ENCODE results near the gene RAB1A. TPM values are rescaled to one million over a fixed set of nuclear protein-coding genes. Genes with fewer than 3 reads are reported as not detected.
"Not testable (repeated sequence)": the region's sequence is repeated elsewhere in the genome, so short reads cannot be mapped to it uniquely, and the experiment has no call there.

The RAB1A gene
- total and polyA plus RNA-seq, 8 donors, result 156 to 202 (median 169) TPM

- DNase-seq, result no peak
- ATAC-seq, result peak; percentile 57
- H3K27me3 ChIP-seq, result no peaks in the 10 kb centered on the region
- H3K9me3 ChIP-seq, result no peaks in the 10 kb centered on the region
- H3K4me1 ChIP-seq, result no peaks in the 10 kb centered on the region
- H3K4me3 ChIP-seq, result no peak overlapping the region
- no peak for TF ChIP-seq CTCF (IDR thresholded peaks at IDR 0.05)
- no peak overlapping the region for H3K27ac ChIP-seq
- intact Hi-C loops (cut with DNase I), result no loop called here
- no peaks in the 10 kb centered on the region for H3K36me3 ChIP-seq
These were observed 6.3 kb upstream of the RAB1A start for GRCh38 chr2:65136253-65136652.

- intact Hi-C loops (cut with DNase I), result no loop called here
These were observed 4.3 kb upstream of the RAB1A start for GRCh38 chr2:65134158-65134557.

GRCh38 chr2:65133626-65134025 lies 3.7 kb upstream of the RAB1A start:
- no peak for DNase-seq
- no peak for TF ChIP-seq CTCF (IDR thresholded peaks at IDR 0.05)
- Histone ChIP-seq H3K27me3 (no peaks in the 10 kb centered on the region), H3K9me3 (no peaks in the 10 kb centered on the region), H3K27ac (no peak overlapping the region), H3K4me3 (no peak overlapping the region), H3K4me1 (peaks cover 3 to 7% of the 10 kb centered on the region in 2 donors), H3K36me3 (no peaks in the 10 kb centered on the region)
- ATAC-seq, result no peak
- intact Hi-C loops (cut with DNase I), result no loop called here

More at GRCh38 chr2:65134158-65134557, 4.3 kb upstream of the RAB1A start:
- no peak for ATAC-seq
- no peaks in the 10 kb centered on the region for H3K9me3 ChIP-seq
- H3K27ac ChIP-seq, result no peak overlapping the region
- H3K4me1 ChIP-seq, result peaks cover 3 to 7% of the 10 kb centered on the region in 2 donors
- H3K36me3 ChIP-seq, result no peaks in the 10 kb centered on the region
- H3K4me3 ChIP-seq, result no peak overlapping the region
- TF ChIP-seq CTCF (IDR thresholded peaks at IDR 0.05), result no peak
- no peaks in the 10 kb centered on the region for H3K27me3 ChIP-seq
- no peak for DNase-seq

GRCh38 chr2:65132930-65133329 lies 3.0 kb upstream of the RAB1A start:
- intact Hi-C loops (cut with DNase I); H3K4me3 ChIP-seq; DNase-seq; H3K36me3 ChIP-seq; H3K27ac ChIP-seq; ATAC-seq; H3K27me3 ChIP-seq; H3K9me3 ChIP-seq: not testable (repeated sequence)
- H3K4me1 ChIP-seq, result peaks cover 4 to 14% of the 10 kb centered on the region in 2 donors

- Histone ChIP-seq H3K27me3 (no peaks in the 10 kb centered on the region), H3K4me3 (peak overlapping the region; percentile 52 to 95), H3K27ac (peak overlapping the region; percentile 93 to 97), H3K9me3 (no peaks in the 10 kb centered on the region), H3K36me3 (no peaks in the 10 kb centered on the region), H3K4me1 (peaks cover 12 to 36% of the 10 kb centered on the region in 2 donors)
- ATAC-seq (peak; percentile 51), DNase-seq (peak in 1 of 4 donors; percentile 65)
- intact Hi-C loops (cut with DNase I), result no loop called here
- no peak for TF ChIP-seq CTCF (IDR thresholded peaks at IDR 0.05)
These were observed 814 bp upstream of the RAB1A start for GRCh38 chr2:65130664-65131175.

- H3K4me3 ChIP-seq, result peak overlapping the region; percentile 82 to 95
- DNase-seq (peak in 3 of 4 donors; percentile 50 to 91 (median 70)), ATAC-seq (peak; percentile 30)
- TF ChIP-seq CTCF (IDR thresholded peaks at IDR 0.05), result no peak
- H3K4me1 ChIP-seq, result peaks cover 19 to 50% of the 10 kb centered on the region in 2 donors
- intact Hi-C loops (cut with DNase I), result no loop called here
- no peaks in the 10 kb centered on the region for H3K36me3 ChIP-seq
- peak overlapping the region; percentile 96 to 97 for H3K27ac ChIP-seq
- H3K27me3 ChIP-seq, result no peaks in the 10 kb centered on the region
- no peaks in the 10 kb centered on the region for H3K9me3 ChIP-seq
These were observed 550 bp downstream of the RAB1A start for GRCh38 chr2:65129286-65129825.
